ENCODE measurements around the gene PSMC4. TPM values are rescaled to one million over a fixed set of nuclear protein-coding genes. Genes with fewer than 3 reads are reported as not detected.

PSMC4 gene
- total and polyA plus RNA-seq, 4 experiments from 2014 or later: 53.1 to 135 (median 76.3) TPM

GRCh38 chr19:40005691-40006272 lies 34.8 kb downstream of the PSMC4 start:
- no peaks in the 10 kb centered on the region for H3K27me3 Mint-ChIP-seq

GRCh38 chr19:40006273-40006691 lies 35.3 kb downstream of the PSMC4 start:
- Histone ChIP-seq H3K36me3 (ENCODE audit: insufficient read depth, low read length) (peaks cover 20% of the 10 kb centered on the region), H3K9me3 (ENCODE audit: control insufficient read depth in 1 of 2, low read length in 2 of 2) (no peaks in the 10 kb centered on the region), H3K27me3 (ENCODE audit: insufficient read depth, low read length) (no peaks in the 10 kb centered on the region), H3K4me3 (ENCODE audit: low read length in 2 of 2) (no peak overlapping the region), H3K27ac (ENCODE audit: low read depth, low read length) (no peak overlapping the region), H3K4me1 (ENCODE audit: insufficient read depth, low read length) (no peaks in the 10 kb centered on the region)
- Mint-ChIP-seq H3K4me1 (peaks cover 0 to 2% (median 0%) of the 10 kb centered on the region in 4 donors), H3K27me3 (no peaks in the 10 kb centered on the region), H3K4me3 (no peak overlapping the region), H3K36me3 (peaks cover 46 to 56% of the 10 kb centered on the region in 2 donors), H3K27ac (no peak overlapping the region), H3K9me3 (peaks cover 0 to 20% (median 10%) of the 10 kb centered on the region in 8 donors)
- ChIA-PET POLR2A (ENCODE audit: partially characterized antibody) (interaction anchor here (1.1 kb wide), 1 partner anchor 9 kb away, joined by 3 read pairs; the partner anchor contains the start of gene ZNF546), CTCF (ENCODE audit: partially characterized antibody) (no interaction called here)
- no peak for DNase-seq
- intact Hi-C loops (cut with micrococcal nuclease): no loop called here

More at GRCh38 chr19:40005691-40006272, 34.8 kb downstream of the PSMC4 start:
- intact Hi-C loops (cut with micrococcal nuclease): no loop called here
- Mint-ChIP-seq H3K36me3 (peaks cover 42 to 51% of the 10 kb centered on the region in 2 donors), H3K27ac (no peak overlapping the region), H3K9me3 (peaks cover 0 to 18% (median 10%) of the 10 kb centered on the region in 8 donors), H3K4me3 (no peak overlapping the region), H3K4me1 (peaks cover 0 to 2% (median 0%) of the 10 kb centered on the region in 4 donors)
- CTCF ChIA-PET (ENCODE audit: partially characterized antibody): no interaction called here
- POLR2A ChIA-PET (ENCODE audit: partially characterized antibody): interaction anchor here (1.1 kb wide), 1 partner anchor 9 kb away, joined by 3 read pairs; the partner anchor contains the start of gene ZNF546
- H3K9me3 ChIP-seq (ENCODE audit: control insufficient read depth in 1 of 2, low read length in 2 of 2): no peaks in the 10 kb centered on the region
- H3K4me1 ChIP-seq (ENCODE audit: insufficient read depth, low read length): no peaks in the 10 kb centered on the region
- no peak overlapping the region for H3K27ac ChIP-seq (ENCODE audit: low read depth, low read length)
- H3K36me3 ChIP-seq (ENCODE audit: insufficient read depth, low read length): peaks cover 20% of the 10 kb centered on the region
- DNase-seq: no peak
- no peak overlapping the region for H3K4me3 ChIP-seq (ENCODE audit: low read length in 2 of 2)
- H3K27me3 ChIP-seq (ENCODE audit: insufficient read depth, low read length): no peaks in the 10 kb centered on the region

GRCh38 chr19:40009674-40010073 lies 38.7 kb downstream of the PSMC4 start:
- Histone ChIP-seq H3K4me1 (ENCODE audit: insufficient read depth, low read length) (no peaks in the 10 kb centered on the region), H3K36me3 (ENCODE audit: insufficient read depth, low read length) (peaks cover 20% of the 10 kb centered on the region), H3K27me3 (ENCODE audit: insufficient read depth, low read length) (no peaks in the 10 kb centered on the region), H3K9me3 (ENCODE audit: control insufficient read depth in 1 of 2, low read length in 2 of 2) (peaks cover 7 to 16% of the 10 kb centered on the region in 2 donors), H3K27ac (ENCODE audit: low read depth, low read length) (no peak overlapping the region), H3K4me3 (ENCODE audit: low read length in 2 of 2) (no peak overlapping the region)
- H3K4me3 Mint-ChIP-seq: no peak overlapping the region
- H3K27me3 Mint-ChIP-seq: no peaks in the 10 kb centered on the region
- intact Hi-C loops (cut with micrococcal nuclease): no loop called here
- H3K4me1 Mint-ChIP-seq: peaks cover 0 to 2% (median 0%) of the 10 kb centered on the region in 4 donors
- POLR2A ChIA-PET (ENCODE audit: partially characterized antibody): no interaction called here
- peaks cover 0 to 54% (median 40%) of the 10 kb centered on the region in 8 donors for H3K9me3 Mint-ChIP-seq
- peaks cover 74 to 87% of the 10 kb centered on the region in 2 donors for H3K36me3 Mint-ChIP-seq
- CTCF ChIA-PET (ENCODE audit: partially characterized antibody): no interaction called here
- no peak for DNase-seq
- H3K27ac Mint-ChIP-seq: no peak overlapping the region

GRCh38 chr19:40013991-40014390 lies 43.0 kb downstream of the PSMC4 start:
- Mint-ChIP-seq H3K27ac (no peak overlapping the region), H3K36me3 (peaks cover 62 to 69% of the 10 kb centered on the region in 2 donors), H3K9me3 (peaks cover 4 to 87% (median 70%) of the 10 kb centered on the region in 8 donors), H3K4me1 (no peaks in the 10 kb centered on the region), H3K4me3 (no peak overlapping the region), H3K27me3 (no peaks in the 10 kb centered on the region)
- Histone ChIP-seq H3K36me3 (ENCODE audit: insufficient read depth, low read length) (peaks cover 2% of the 10 kb centered on the region), H3K27ac (ENCODE audit: low read depth, low read length) (no peak overlapping the region), H3K9me3 (ENCODE audit: control insufficient read depth in 1 of 2, low read length in 2 of 2) (peaks cover 12 to 37% of the 10 kb centered on the region in 2 donors), H3K4me3 (ENCODE audit: low read length in 2 of 2) (no peak overlapping the region), H3K27me3 (ENCODE audit: insufficient read depth, low read length) (no peaks in the 10 kb centered on the region), H3K4me1 (ENCODE audit: insufficient read depth, low read length) (no peaks in the 10 kb centered on the region)
- ChIA-PET POLR2A (ENCODE audit: partially characterized antibody) (no interaction called here), CTCF (ENCODE audit: partially characterized antibody) (no interaction called here)
- no peak for DNase-seq
- intact Hi-C loops (cut with micrococcal nuclease): no loop called here

DNA sequence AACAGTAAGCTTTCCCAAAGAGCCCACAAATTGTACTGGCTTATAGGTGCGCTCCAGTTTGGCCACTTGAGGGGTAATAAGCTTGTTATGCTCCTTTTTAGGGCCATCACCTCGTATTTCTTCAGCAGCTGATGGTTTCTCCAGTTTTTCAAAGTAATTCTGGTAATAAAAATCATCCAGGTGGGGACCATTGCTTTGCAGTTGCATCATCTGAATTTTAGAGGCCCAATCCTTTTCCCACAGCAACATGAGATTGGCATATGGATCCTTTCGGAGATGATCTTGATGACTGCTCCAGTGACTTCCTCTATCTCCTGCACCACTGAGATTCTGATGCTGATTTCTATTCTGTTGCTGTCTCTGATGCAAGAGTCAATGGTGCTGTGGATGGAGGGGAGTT lies 53.0 kb downstream of the PSMC4 start:
- intact Hi-C loops (cut with micrococcal nuclease): no loop called here
- ChIA-PET POLR2A (ENCODE audit: partially characterized antibody) (no interaction called here), CTCF (ENCODE audit: partially characterized antibody) (no interaction called here)
- Histone ChIP-seq H3K4me3 (ENCODE audit: low read length in 2 of 2) (no peak overlapping the region), H3K9me3 (ENCODE audit: control insufficient read depth in 1 of 2, low read length in 2 of 2) (peaks cover 0 to 44% of the 10 kb centered on the region in 2 donors), H3K4me1 (ENCODE audit: insufficient read depth, low read length) (no peaks in the 10 kb centered on the region), H3K36me3 (ENCODE audit: insufficient read depth, low read length) (no peaks in the 10 kb centered on the region), H3K27me3 (ENCODE audit: insufficient read depth, low read length) (no peaks in the 10 kb centered on the region), H3K27ac (ENCODE audit: low read depth, low read length) (no peak overlapping the region)
- peaks cover 13 to 23% of the 10 kb centered on the region in 2 donors for H3K36me3 Mint-ChIP-seq
- no peak overlapping the region for H3K4me3 Mint-ChIP-seq
- no peak for DNase-seq
- H3K27ac Mint-ChIP-seq: no peak overlapping the region
- H3K4me1 Mint-ChIP-seq: no peaks in the 10 kb centered on the region
- no peaks in the 10 kb centered on the region for H3K27me3 Mint-ChIP-seq
- H3K9me3 Mint-ChIP-seq: peaks cover 0 to 95% (median 85%) of the 10 kb centered on the region in 8 donors

- H3K4me3 Mint-ChIP-seq: no peak overlapping the region
- no peaks in the 10 kb centered on the region for H3K4me1 Mint-ChIP-seq
- Histone ChIP-seq H3K27ac (ENCODE audit: low read depth, low read length) (no peak overlapping the region), H3K27me3 (ENCODE audit: insufficient read depth, low read length) (no peaks in the 10 kb centered on the region), H3K4me3 (ENCODE audit: low read length in 2 of 2) (no peak overlapping the region), H3K9me3 (ENCODE audit: control insufficient read depth in 1 of 2, low read length in 2 of 2) (peaks cover 0 to 57% of the 10 kb centered on the region in 2 donors), H3K4me1 (ENCODE audit: insufficient read depth, low read length) (no peaks in the 10 kb centered on the region), H3K36me3 (ENCODE audit: insufficient read depth, low read length) (no peaks in the 10 kb centered on the region)
- DNase-seq: no peak
- peaks cover 16 to 24% of the 10 kb centered on the region in 2 donors for H3K36me3 Mint-ChIP-seq
- H3K27ac Mint-ChIP-seq: peak overlapping the region in 1 of 7 donors; percentile 30
- H3K9me3 Mint-ChIP-seq: peaks cover 0 to 95% (median 83%) of the 10 kb centered on the region in 8 donors
- intact Hi-C loops (cut with micrococcal nuclease): no loop called here
- CTCF ChIA-PET (ENCODE audit: partially characterized antibody): no interaction called here
- no peaks in the 10 kb centered on the region for H3K27me3 Mint-ChIP-seq
- POLR2A ChIA-PET (ENCODE audit: partially characterized antibody): no interaction called here
These were observed 55.1 kb downstream of the PSMC4 start for GRCh38 chr19:40025938-40026596.

DNA sequence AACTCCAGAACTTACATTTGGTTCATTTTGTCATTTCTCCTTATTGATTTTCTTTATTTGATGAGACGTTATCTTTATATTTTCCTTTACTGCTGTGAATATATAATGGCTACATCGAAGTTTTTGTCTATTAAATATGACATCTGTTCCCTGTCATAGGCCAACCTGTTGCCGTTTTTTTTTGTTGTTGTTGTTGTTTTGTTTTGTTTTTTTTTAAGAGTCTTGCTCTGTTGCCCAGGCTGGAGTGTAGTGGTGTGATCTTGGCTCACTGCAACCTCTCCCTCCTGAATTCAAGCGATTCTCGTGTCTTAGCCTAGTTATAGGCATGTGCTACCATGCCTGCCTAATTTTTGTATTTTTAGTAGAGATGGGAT lies 55.6 kb downstream of the PSMC4 start:
- Histone ChIP-seq H3K9me3 (ENCODE audit: control insufficient read depth in 1 of 2, low read length in 2 of 2) (peaks cover 0 to 60% of the 10 kb centered on the region in 2 donors), H3K36me3 (ENCODE audit: insufficient read depth, low read length) (no peaks in the 10 kb centered on the region), H3K4me1 (ENCODE audit: insufficient read depth, low read length) (no peaks in the 10 kb centered on the region), H3K27ac (ENCODE audit: low read depth, low read length) (no peak overlapping the region), H3K4me3 (ENCODE audit: low read length in 2 of 2) (no peak overlapping the region), H3K27me3 (ENCODE audit: insufficient read depth, low read length) (no peaks in the 10 kb centered on the region)
- intact Hi-C loops (cut with micrococcal nuclease): no loop called here
- ChIA-PET POLR2A (ENCODE audit: partially characterized antibody) (no interaction called here), CTCF (ENCODE audit: partially characterized antibody) (no interaction called here)
- H3K9me3 Mint-ChIP-seq: peaks cover 0 to 95% (median 81%) of the 10 kb centered on the region in 8 donors
- no peak overlapping the region for H3K4me3 Mint-ChIP-seq
- H3K27me3 Mint-ChIP-seq: no peaks in the 10 kb centered on the region
- no peak for DNase-seq
- H3K27ac Mint-ChIP-seq: no peak overlapping the region
- H3K36me3 Mint-ChIP-seq: peaks cover 16 to 24% of the 10 kb centered on the region in 2 donors
- no peaks in the 10 kb centered on the region for H3K4me1 Mint-ChIP-seq
